Pons (tissue), 1 donor: Measurements from ENCODE around the gene OR2T10.
"Not testable (repeated sequence)": the region's sequence is repeated elsewhere in the genome, so short reads cannot be mapped to it uniquely, and the experiment has no call there.

Experiments
- DNase-seq: peaks from one replicate; pipeline ENCODE4 v3.0.0-alpha.2; 2016; ENCODE audit warnings: low spot score

The OR2T10 gene

GRCh38 chr1:248597589-248597988 is at the start of gene OR2T10:
Gene OR2T10, minus strand, starts transcription at chr1:248597700. Its CDS starts 3,932 bp downstream, at chr1:248593768.
- no peak for DNase-seq

- DNase-seq = not testable (repeated sequence)
These were observed 47.7 kb upstream of the OR2T10 start, which contains the start of gene OR2T35 for GRCh38 chr1:248645178-248645577. Gene OR2T35, minus strand, starts transcription at chr1:248645278. Its CDS starts 6,020 bp downstream, at chr1:248639258.

- DNase-seq = not testable (repeated sequence)
These were observed 45.6 kb upstream of the OR2T10 start for GRCh38 chr1:248642971-248643651.

- DNase-seq = not testable (repeated sequence)
These were observed 44.1 kb upstream of the OR2T10 start for GRCh38 chr1:248641583-248641982.

GRCh38 chr1:248640906-248641305 is 43.4 kb upstream of the OR2T10 start:
- not testable (repeated sequence) for DNase-seq

- DNase-seq = not testable (repeated sequence)
These were observed 42.2 kb upstream of the OR2T10 start for GRCh38 chr1:248639652-248640051.

GRCh38 chr1:248636612-248637011 is 39.1 kb upstream of the OR2T10 start:
- DNase-seq = not testable (repeated sequence)

- DNase-seq = not testable (repeated sequence)
These were observed 37.5 kb upstream of the OR2T10 start, which contains the start of gene OR2T11 for GRCh38 chr1:248634991-248635390. Gene OR2T11, minus strand, starts transcription at chr1:248635091. Its CDS starts 7,963 bp downstream, at chr1:248627128.

GRCh38 chr1:248631354-248632008 is 34.0 kb upstream of the OR2T10 start:
- DNase-seq = no peak

- DNase-seq = no peak
These were observed 33.1 kb upstream of the OR2T10 start for GRCh38 chr1:248630551-248630950.

GRCh38 chr1:248627971-248628844 is 30.7 kb upstream of the OR2T10 start:
- DNase-seq = no peak

- no peak for DNase-seq
These were observed 28.5 kb upstream of the OR2T10 start for GRCh38 chr1:248625971-248626370.

GRCh38 chr1:248625166-248625565 is 27.7 kb upstream of the OR2T10 start:
- no peak for DNase-seq

GRCh38 chr1:248622570-248623001 is 25.1 kb upstream of the OR2T10 start:
- peak; percentile 42 for DNase-seq

GRCh38 chr1:248621770-248622169 is 24.3 kb upstream of the OR2T10 start:
- DNase-seq = no peak

GRCh38 chr1:248618878-248619277 is 21.4 kb upstream of the OR2T10 start:
- DNase-seq = peak; percentile 59

GRCh38 chr1:248618119-248618518 is 20.6 kb upstream of the OR2T10 start:
- DNase-seq = no peak

GRCh38 chr1:248613742-248614141 is 16.2 kb upstream of the OR2T10 start:
- DNase-seq = no peak

GRCh38 chr1:248611883-248612414 is 14.4 kb upstream of the OR2T10 start:
- no peak for DNase-seq

- no peak for DNase-seq
These were observed 12.8 kb upstream of the OR2T10 start for GRCh38 chr1:248610301-248610700.

GRCh38 chr1:248599396-248599795 is 1.9 kb upstream of the OR2T10 start:
- DNase-seq = no peak

GRCh38 chr1:248596615-248597014 is 885 bp downstream of the OR2T10 start:
- no peak for DNase-seq
